Endodermal cell (in vitro differentiated cells): ENCODE results near the gene MICALL1. TPM values are rescaled to one million over a fixed set of nuclear protein-coding genes. Genes with fewer than 3 reads are reported as not detected.

ENCODE experiments used
- DNase-seq: peaks from one replicate; pipeline ENCODE4 v3.0.0-alpha.2; 2017
- H3K27ac ChIP-seq: 2 replicates; pipeline ENCODE4 v1.5.1; 2013; ENCODE audit warnings: mild to moderate bottlenecking, low read depth, low read length, moderate library complexity
- H3K27me3 ChIP-seq: 2 replicates; pipeline ENCODE4 v1.6.1; 2013; ENCODE audit warnings: mild to moderate bottlenecking, low read length, moderate library complexity; ENCODE audit not compliant: insufficient read depth, control insufficient read depth, poor library complexity, severe bottlenecking
- H3K36me3 ChIP-seq: 2 replicates; pipeline ENCODE4 v1.7.0; 2013; ENCODE audit warnings: mild to moderate bottlenecking, low read length, moderate library complexity; ENCODE audit not compliant: control insufficient read depth, insufficient read depth
- H3K4me1 ChIP-seq: one replicate; pipeline ENCODE4 v1.7.0; 2013; ENCODE audit warnings: low read length; ENCODE audit not compliant: control insufficient read depth, insufficient read depth
- H3K4me3 ChIP-seq: 2 replicates; pipeline ENCODE4 v1.5.1; 2013; ENCODE audit warnings: mild to moderate bottlenecking, low read length, moderate library complexity
- H3K9ac ChIP-seq: 2 replicates; pipeline ENCODE4 v1.6.1; 2013; ENCODE audit warnings: mild to moderate bottlenecking, low read length, moderate library complexity; ENCODE audit not compliant: poor library complexity, severe bottlenecking; ENCODE audit errors: extremely low read depth
- H3K9me3 ChIP-seq: 2 replicates; pipeline ENCODE4 v1.6.1; 2013; ENCODE audit warnings: mild to moderate bottlenecking, low read length, moderate library complexity; ENCODE audit not compliant: control insufficient read depth
- H3K27ac Mint-ChIP-seq: 2 replicates; pipeline ENCODE4 v1.8.0; 2020; ENCODE audit warnings: mixed read lengths
- H3K27me3 Mint-ChIP-seq: 2 replicates; pipeline ENCODE4 v1.8.0; 2021; ENCODE audit warnings: mild to moderate bottlenecking, mixed read lengths; ENCODE audit not compliant: insufficient read depth
- H3K36me3 Mint-ChIP-seq: 2 replicates; pipeline ENCODE4 v1.8.0; 2020; ENCODE audit warnings: low read depth, mixed read lengths
- H3K4me1 Mint-ChIP-seq: 2 replicates; pipeline ENCODE4 v1.8.0; 2020; ENCODE audit warnings: mixed read lengths
- H3K4me3 Mint-ChIP-seq: 2 replicates; pipeline ENCODE4 v1.8.0; 2020; ENCODE audit warnings: mild to moderate bottlenecking, moderate library complexity, mixed read lengths
- H3K9me3 Mint-ChIP-seq: 2 replicates; pipeline ENCODE4 v1.8.0; 2020; ENCODE audit warnings: mild to moderate bottlenecking, mixed read lengths
- CTCF ChIP-seq: fragments of 200-600 bp; sonication (generic); conservative IDR thresholded peaks from 2 replicates; pipeline ENCODE4 v1.5.0; 2021; ENCODE audit warnings: antibody characterized with exemption, mild to moderate bottlenecking
- WGBS, 2 experiments: methylation state at CpG; one replicate each; pipeline versions ENCODE4 v1.1.5 to v1.1.7; 2013; ENCODE audit warnings: missing lambda C conversion rate in 2 of 2, mixed read lengths in 1 of 2; ENCODE audit not compliant: insufficient coverage in 1 of 2, insufficient read length in 1 of 2; 5-methylcytosine and 5-hydroxymethylcytosine counted together
- total RNA-seq, 2 donors: library from RNA; stranded (reverse); fragmentation: NEBNext Ultra II Directional in 1 of 2; extraction: Animal tissue kit (Norgen Biotek cat#: 25700) in 1 of 2; gene quantifications; 2 replicates in 1 of 2; 3 replicates in 1 of 2; pipeline ENCODE4 v1.2.1, GENCODE V29; 2021

MICALL1 gene
- total RNA-seq, 2 donors from 2014 or later, result 33.5 to 36.6 TPM

DNA sequence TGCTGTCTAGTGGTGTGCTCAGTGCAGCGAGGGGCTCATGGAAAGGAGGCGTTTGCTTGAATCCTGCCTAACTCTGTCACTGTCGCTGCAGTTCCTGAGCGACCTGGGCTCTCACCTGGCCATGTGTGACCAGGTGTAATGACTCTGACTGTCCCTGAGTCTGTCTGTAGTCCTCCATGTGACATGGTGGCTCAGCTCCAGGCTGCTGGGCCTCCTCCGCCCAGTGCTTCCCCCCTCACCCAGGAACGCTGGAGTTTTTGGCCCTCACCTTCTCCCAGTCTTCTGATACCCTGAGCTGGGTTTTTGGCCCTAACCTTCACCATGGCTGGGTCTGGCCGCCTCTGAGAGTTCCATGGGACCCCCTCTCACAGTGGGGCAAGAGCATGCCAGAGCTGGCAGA lies 20.3 kb downstream of the MICALL1 start:
- Mint-ChIP-seq H3K4me3 (no peak overlapping the region), H3K27me3 (peaks cover 19% of the 10 kb centered on the region), H3K9me3 (no peaks in the 10 kb centered on the region), H3K4me1 (no peaks in the 10 kb centered on the region), H3K27ac (no peak overlapping the region), H3K36me3 (peaks cover 32% of the 10 kb centered on the region)
- no peak for TF ChIP-seq CTCF
- DNase-seq, result no peak
- H3K4me1 ChIP-seq, result no peaks in the 10 kb centered on the region
- no peak overlapping the region for H3K4me3 ChIP-seq
- peaks cover 29% of the 10 kb centered on the region for H3K27me3 ChIP-seq
- H3K9me3 ChIP-seq, result no peaks in the 10 kb centered on the region
- no peak overlapping the region for H3K9ac ChIP-seq
- WGBS, 2 experiments, result 93 to 95% methylated on average over 6 to 7 of the region's 7 CpGs
- peaks cover 16% of the 10 kb centered on the region for H3K36me3 ChIP-seq
- no peak overlapping the region for H3K27ac ChIP-seq

GRCh38 chr22:37926771-37927636 lies 20.9 kb downstream of the MICALL1 start:
- Mint-ChIP-seq H3K27me3 (peaks cover 19% of the 10 kb centered on the region), H3K4me1 (peaks cover 2% of the 10 kb centered on the region), H3K27ac (no peak overlapping the region), H3K9me3 (no peaks in the 10 kb centered on the region), H3K4me3 (no peak overlapping the region), H3K36me3 (peaks cover 39% of the 10 kb centered on the region)
- Histone ChIP-seq H3K27me3 (peaks cover 34% of the 10 kb centered on the region), H3K9ac (no peak overlapping the region), H3K4me3 (no peak overlapping the region), H3K9me3 (no peaks in the 10 kb centered on the region), H3K36me3 (peaks cover 21% of the 10 kb centered on the region), H3K4me1 (no peaks in the 10 kb centered on the region), H3K27ac (no peak overlapping the region)
- WGBS, 2 experiments, result 95 to 96% methylated on average over 25 to 32 of the region's 32 CpGs
- no peak for TF ChIP-seq CTCF
- no peak for DNase-seq

GRCh38 chr22:37927637-37927936 lies 21.5 kb downstream of the MICALL1 start:
- Mint-ChIP-seq H3K27me3 (peaks cover 19% of the 10 kb centered on the region), H3K27ac (no peak overlapping the region), H3K4me1 (peaks cover 3% of the 10 kb centered on the region), H3K36me3 (peaks cover 43% of the 10 kb centered on the region), H3K4me3 (no peak overlapping the region), H3K9me3 (no peaks in the 10 kb centered on the region)
- no peak overlapping the region for H3K4me3 ChIP-seq
- WGBS, 2 experiments, result 89 to 97% methylated on average over 5 of the region's 5 CpGs
- H3K27ac ChIP-seq, result no peak overlapping the region
- DNase-seq, result no peak
- H3K9me3 ChIP-seq, result no peaks in the 10 kb centered on the region
- peaks cover 27% of the 10 kb centered on the region for H3K36me3 ChIP-seq
- no peaks in the 10 kb centered on the region for H3K4me1 ChIP-seq
- TF ChIP-seq CTCF, result no peak
- no peak overlapping the region for H3K9ac ChIP-seq
- peaks cover 39% of the 10 kb centered on the region for H3K27me3 ChIP-seq
